Body of pancreas (tissue), 4 donors: ENCODE results near the gene ATP9B.

ENCODE experiments used
- POLR2A ChIP-seq, 3 donors: fragments of 450-650 bp; IDR thresholded peaks; one replicate each; pipeline ENCODE4 v1.6.1; 2016; ENCODE audit warnings: antibody characterized with exemption in 3 of 3, mild to moderate bottlenecking in 2 of 3
- TF ChIP-seq, protein P1 (sequence below), 7 experiments: fragments of 450-650 bp in 4 of 7; fragments of 200-600 bp in 3 of 7; sonication (generic) in 3 of 7; IDR thresholded peaks; one replicate each; pipeline ENCODE4 v1.5.1; 2016 to 2019; ENCODE audit warnings: antibody characterized with exemption in 7 of 7

DNA sequence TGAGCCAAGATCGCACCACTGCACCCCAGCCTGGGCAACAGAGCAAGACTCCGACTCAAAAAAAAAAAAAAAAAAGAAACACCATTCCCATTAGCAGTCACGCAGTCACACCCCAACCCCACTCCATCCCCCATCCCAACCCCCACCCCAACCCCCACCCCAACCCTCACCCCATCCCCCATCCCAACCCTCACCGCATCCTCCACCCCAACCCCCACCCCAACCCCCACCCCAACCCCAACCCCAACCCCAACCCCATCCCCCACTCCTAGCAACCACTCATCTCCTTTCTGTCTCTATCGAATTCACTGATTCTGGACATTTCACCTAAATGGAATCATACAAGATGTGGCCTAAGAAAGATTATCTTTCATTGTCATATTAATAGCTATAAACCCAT is 25.9 kb upstream of the ATP9B start:
- TF ChIP-seq, protein P1, sequence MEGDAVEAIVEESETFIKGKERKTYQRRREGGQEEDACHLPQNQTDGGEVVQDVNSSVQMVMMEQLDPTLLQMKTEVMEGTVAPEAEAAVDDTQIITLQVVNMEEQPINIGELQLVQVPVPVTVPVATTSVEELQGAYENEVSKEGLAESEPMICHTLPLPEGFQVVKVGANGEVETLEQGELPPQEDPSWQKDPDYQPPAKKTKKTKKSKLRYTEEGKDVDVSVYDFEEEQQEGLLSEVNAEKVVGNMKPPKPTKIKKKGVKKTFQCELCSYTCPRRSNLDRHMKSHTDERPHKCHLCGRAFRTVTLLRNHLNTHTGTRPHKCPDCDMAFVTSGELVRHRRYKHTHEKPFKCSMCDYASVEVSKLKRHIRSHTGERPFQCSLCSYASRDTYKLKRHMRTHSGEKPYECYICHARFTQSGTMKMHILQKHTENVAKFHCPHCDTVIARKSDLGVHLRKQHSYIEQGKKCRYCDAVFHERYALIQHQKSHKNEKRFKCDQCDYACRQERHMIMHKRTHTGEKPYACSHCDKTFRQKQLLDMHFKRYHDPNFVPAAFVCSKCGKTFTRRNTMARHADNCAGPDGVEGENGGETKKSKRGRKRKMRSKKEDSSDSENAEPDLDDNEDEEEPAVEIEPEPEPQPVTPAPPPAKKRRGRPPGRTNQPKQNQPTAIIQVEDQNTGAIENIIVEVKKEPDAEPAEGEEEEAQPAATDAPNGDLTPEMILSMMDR (IDR thresholded peaks at IDR 0.05) = no peak
- no peak for TF ChIP-seq POLR2A (IDR thresholded peaks at IDR 0.05)
